MM.1S (cell line): Measurements from ENCODE around the gene LRRC1.

Source experiments
- DNase-seq: peaks from one replicate; pipeline ENCODE4 v3.0.0-alpha.2; 2015
- H2AFZ ChIP-seq: fragments of 300-600 bp; sonication (generic); 2 replicates; pipeline ENCODE4 v1.6.0; 2016; ENCODE audit warnings: antibody characterized with exemption, low read length
- H3F3A ChIP-seq: fragments of 300-600 bp; sonication (generic); 2 replicates; pipeline ENCODE4 v1.6.1; 2016; ENCODE audit warnings: mild to moderate bottlenecking, antibody characterized with exemption, low read length, moderate library complexity, mixed read lengths; ENCODE audit not compliant: insufficient read depth
- H3K27ac ChIP-seq: fragments of 300-600 bp; sonication (generic); 2 replicates; pipeline ENCODE4 v1.5.1; 2016; ENCODE audit warnings: mild to moderate bottlenecking, low read length
- H3K27me3 ChIP-seq: fragments of 300-600 bp; sonication (generic); replicated peaks from 2 replicates; pipeline ENCODE4 v1.6.0; 2016; ENCODE audit warnings: low read length; ENCODE audit not compliant: insufficient read depth
- H3K36me3 ChIP-seq: fragments of 300-600 bp; sonication (generic); replicated peaks from 2 replicates; pipeline ENCODE4 v1.6.1; 2016; ENCODE audit warnings: mild to moderate bottlenecking, low read length, mixed read lengths; ENCODE audit not compliant: insufficient read depth
- H3K4me1 ChIP-seq: fragments of 300-600 bp; sonication (generic); 2 replicates; pipeline ENCODE4 v1.6.1; 2016; ENCODE audit warnings: low read length, mixed read lengths
- H3K4me2 ChIP-seq: fragments of 300-600 bp; sonication (generic); 2 replicates; pipeline ENCODE4 v1.6.0; 2016; ENCODE audit warnings: low read depth, low read length
- H3K4me3 ChIP-seq: fragments of 300-600 bp; sonication (generic); 2 replicates; pipeline ENCODE4 v1.5.1; 2016; ENCODE audit warnings: low read length, mixed read lengths
- H3K79me2 ChIP-seq: fragments of 300-600 bp; sonication (generic); 2 replicates; pipeline ENCODE4 v1.6.1; 2016; ENCODE audit warnings: mixed run types, low read length, mixed read lengths
- H3K9ac ChIP-seq: fragments of 300-600 bp; sonication (generic); 2 replicates; pipeline ENCODE4 v1.6.1; 2016; ENCODE audit warnings: low read length, mixed read lengths
- H3K9me2 ChIP-seq: fragments of 300-600 bp; sonication (generic); replicated peaks from 2 replicates; pipeline ENCODE4 v1.6.1; 2016; ENCODE audit warnings: mild to moderate bottlenecking, low read length, mixed read lengths; ENCODE audit not compliant: insufficient read depth
- H3K9me3 ChIP-seq: fragments of 300-600 bp; sonication (generic); replicated peaks from 2 replicates; pipeline ENCODE4 v1.6.1; 2016; ENCODE audit warnings: mild to moderate bottlenecking, low read length, mixed read lengths; ENCODE audit not compliant: insufficient read depth
- H4K20me1 ChIP-seq: fragments of 300-600 bp; sonication (generic); 2 replicates; pipeline ENCODE4 v1.6.1; 2016; ENCODE audit warnings: mild to moderate bottlenecking, low read length, moderate library complexity, mixed read lengths; ENCODE audit not compliant: insufficient read depth
- CTCF ChIP-seq: fragments of 300-600 bp; sonication (generic); IDR thresholded peaks from 2 replicates; pipeline ENCODE4 v1.5.1; 2016; ENCODE audit warnings: antibody characterized with exemption, low read length, mixed read lengths
- EZH2 ChIP-seq: fragments of 300-600 bp; sonication (generic); optimal IDR thresholded peaks from 2 replicates; pipeline ENCODE3; 2017; ENCODE audit warnings: low read depth, mild to moderate bottlenecking, antibody characterized with exemption, low read length, mixed read lengths
- EZH2phosphoT487 ChIP-seq: fragments of 300-600 bp; sonication (generic); IDR thresholded peaks from 2 replicates; pipeline ENCODE4 v1.6.1; 2018; ENCODE audit warnings: antibody characterized with exemption, low read length

Gene LRRC1

GRCh38 chr6:53930330-53930729 is 135.5 kb downstream of the LRRC1 start:
- no peaks in the 10 kb centered on the region for H3F3A ChIP-seq
- DNase-seq: no peak
- no peak overlapping the region for H3K9ac ChIP-seq
- no peaks in the 10 kb centered on the region for H3K27me3 ChIP-seq
- no peaks in the 10 kb centered on the region for H4K20me1 ChIP-seq
- H3K79me2 ChIP-seq: no peaks in the 10 kb centered on the region
- no peak overlapping the region for H3K4me3 ChIP-seq
- no peaks in the 10 kb centered on the region for H3K4me1 ChIP-seq
- no peaks in the 10 kb centered on the region for H3K9me2 ChIP-seq
- H3K4me2 ChIP-seq: no peak overlapping the region
- no peaks in the 10 kb centered on the region for H3K36me3 ChIP-seq
- no peak overlapping the region for H3K27ac ChIP-seq
- no peaks in the 10 kb centered on the region for H3K9me3 ChIP-seq
- H2AFZ ChIP-seq: no peak overlapping the region
- TF ChIP-seq EZH2: no peak
- TF ChIP-seq CTCF: no peak
- TF ChIP-seq EZH2phosphoT487: no peak

GRCh38 chr6:53931086-53931485 is 136.3 kb downstream of the LRRC1 start:
- Histone ChIP-seq H3K4me2 (no peak overlapping the region), H3K27me3 (no peaks in the 10 kb centered on the region), H3K4me3 (no peak overlapping the region), H3K36me3 (no peaks in the 10 kb centered on the region), H3K79me2 (no peaks in the 10 kb centered on the region), H3F3A (no peaks in the 10 kb centered on the region), H3K9me3 (no peaks in the 10 kb centered on the region), H4K20me1 (no peaks in the 10 kb centered on the region), H3K4me1 (no peaks in the 10 kb centered on the region), H3K9ac (no peak overlapping the region), H3K27ac (no peak overlapping the region), H2AFZ (no peak overlapping the region), H3K9me2 (no peaks in the 10 kb centered on the region)
- no peak for TF ChIP-seq EZH2
- TF ChIP-seq EZH2phosphoT487: no peak
- TF ChIP-seq CTCF: no peak
- no peak for DNase-seq

GRCh38 chr6:53932516-53932915 is 137.7 kb downstream of the LRRC1 start:
- no peaks in the 10 kb centered on the region for H3K79me2 ChIP-seq
- TF ChIP-seq EZH2phosphoT487: no peak
- no peak for TF ChIP-seq CTCF
- TF ChIP-seq EZH2: no peak
- no peaks in the 10 kb centered on the region for H3F3A ChIP-seq
- no peaks in the 10 kb centered on the region for H3K36me3 ChIP-seq
- H3K9me3 ChIP-seq: no peaks in the 10 kb centered on the region
- no peaks in the 10 kb centered on the region for H4K20me1 ChIP-seq
- no peaks in the 10 kb centered on the region for H3K4me1 ChIP-seq
- DNase-seq: no peak
- H3K27me3 ChIP-seq: no peaks in the 10 kb centered on the region
- H3K9ac ChIP-seq: no peak overlapping the region
- H3K9me2 ChIP-seq: no peaks in the 10 kb centered on the region
- H3K4me2 ChIP-seq: no peak overlapping the region
- H2AFZ ChIP-seq: no peak overlapping the region
- no peak overlapping the region for H3K4me3 ChIP-seq
- no peak overlapping the region for H3K27ac ChIP-seq

GRCh38 chr6:53934023-53934422 is 139.2 kb downstream of the LRRC1 start:
- no peak for TF ChIP-seq EZH2
- TF ChIP-seq CTCF: no peak
- no peak for TF ChIP-seq EZH2phosphoT487
- H3K4me3 ChIP-seq: no peak overlapping the region
- no peak overlapping the region for H2AFZ ChIP-seq
- H3K27ac ChIP-seq: no peak overlapping the region
- no peaks in the 10 kb centered on the region for H3K27me3 ChIP-seq
- no peaks in the 10 kb centered on the region for H3K9me2 ChIP-seq
- DNase-seq: no peak
- H3F3A ChIP-seq: no peaks in the 10 kb centered on the region
- no peaks in the 10 kb centered on the region for H3K79me2 ChIP-seq
- no peak overlapping the region for H3K4me2 ChIP-seq
- no peaks in the 10 kb centered on the region for H4K20me1 ChIP-seq
- H3K9me3 ChIP-seq: no peaks in the 10 kb centered on the region
- no peaks in the 10 kb centered on the region for H3K4me1 ChIP-seq
- no peak overlapping the region for H3K9ac ChIP-seq
- H3K36me3 ChIP-seq: no peaks in the 10 kb centered on the region
